ENCODE results near the gene CHM.
"Not testable (repeated sequence)": the region's sequence is repeated elsewhere in the genome, so short reads cannot be mapped to it uniquely, and the experiment has no call there.

Gene CHM

GRCh38 chrX:86047174-86047935, at the start of gene CHM:
Gene CHM, minus strand, starts transcription at chrX:86047558. Its CDS starts 26 bp downstream, at chrX:86047532.
- peak; percentile 45 for DNase-seq (ENCODE audit: low read depth)

GRCh38 chrX:86078650-86079049, 31.3 kb upstream of the CHM start:
- no peak for DNase-seq (ENCODE audit: low read depth)

- DNase-seq (ENCODE audit: low read depth): no peak
Measured at GRCh38 chrX:86066998-86067397, 19.6 kb upstream of the CHM start.

GRCh38 chrX:86061407-86061806, 14.0 kb upstream of the CHM start:
- no peak for DNase-seq (ENCODE audit: low read depth)

GRCh38 chrX:86051741-86052140, 4.4 kb upstream of the CHM start:
- no peak for DNase-seq (ENCODE audit: low read depth)

GRCh38 chrX:86047936-86048280, 550 bp upstream of the CHM start:
- no peak for DNase-seq (ENCODE audit: low read depth)

GRCh38 chrX:86044216-86044615, 3.1 kb downstream of the CHM start:
- DNase-seq (ENCODE audit: low read depth): no peak

GRCh38 chrX:86039625-86040568, 7.5 kb downstream of the CHM start:
- DNase-seq (ENCODE audit: low read depth): no peak

- no peak for DNase-seq (ENCODE audit: low read depth)
Measured at GRCh38 chrX:86033385-86033784, 14.0 kb downstream of the CHM start.

- no peak for DNase-seq (ENCODE audit: low read depth)
Measured at GRCh38 chrX:86028681-86029080, 18.7 kb downstream of the CHM start.

- DNase-seq (ENCODE audit: low read depth): no peak
Measured at GRCh38 chrX:86023811-86024210, 23.5 kb downstream of the CHM start.

- no peak for DNase-seq (ENCODE audit: low read depth)
Measured at GRCh38 chrX:86021652-86022289, 25.6 kb downstream of the CHM start.

- DNase-seq (ENCODE audit: low read depth): no peak
Measured at GRCh38 chrX:86016139-86016538, 31.2 kb downstream of the CHM start.

- not testable (repeated sequence) for DNase-seq (ENCODE audit: low read depth)
Measured at GRCh38 chrX:86014959-86015358, 32.4 kb downstream of the CHM start.

GRCh38 chrX:86014421-86014820, 32.9 kb downstream of the CHM start:
- DNase-seq (ENCODE audit: low read depth): no peak

- DNase-seq (ENCODE audit: low read depth): no peak
Measured at GRCh38 chrX:86013792-86014191, 33.6 kb downstream of the CHM start.

GRCh38 chrX:86012188-86012587, 35.2 kb downstream of the CHM start:
- no peak for DNase-seq (ENCODE audit: low read depth)

GRCh38 chrX:86009803-86010202, 37.6 kb downstream of the CHM start:
- DNase-seq (ENCODE audit: low read depth): not testable (repeated sequence)

- DNase-seq (ENCODE audit: low read depth): not testable (repeated sequence)
Measured at GRCh38 chrX:86007891-86008290, 39.5 kb downstream of the CHM start.

- no peak for DNase-seq (ENCODE audit: low read depth)
Measured at GRCh38 chrX:86002076-86002896, 45.1 kb downstream of the CHM start.

- no peak for DNase-seq (ENCODE audit: low read depth)
Measured at GRCh38 chrX:85998954-85999353, 48.4 kb downstream of the CHM start.

- DNase-seq (ENCODE audit: low read depth): no peak
Measured at GRCh38 chrX:85996555-85996954, 50.8 kb downstream of the CHM start.
